Measurements from ENCODE around the gene HSD17B14. TPM values are rescaled to one million over a fixed set of nuclear protein-coding genes. Genes with fewer than 3 reads are reported as not detected.
"Not testable (repeated sequence)": the region's sequence is repeated elsewhere in the genome, so short reads cannot be mapped to it uniquely, and the experiment has no call there.

HSD17B14 gene
- total RNA-seq, 1 donor from 2014 or later: 0.60 TPM

- DNase-seq (ENCODE audit: low read depth in 2 of 2): no peak
Observed at GRCh38 chr19:48867746-48868113, 31.4 kb upstream of the HSD17B14 start.

- no peak for DNase-seq (ENCODE audit: low read depth in 2 of 2)
Observed at GRCh38 chr19:48867123-48867745, 30.9 kb upstream of the HSD17B14 start.

- DNase-seq (ENCODE audit: low read depth in 2 of 2): no peak
Observed at GRCh38 chr19:48866692-48867091, 30.4 kb upstream of the HSD17B14 start.

- DNase-seq (ENCODE audit: low read depth in 2 of 2): no peak
Observed at GRCh38 chr19:48862827-48863226, 26.5 kb upstream of the HSD17B14 start.

- DNase-seq (ENCODE audit: low read depth in 2 of 2): no peak
Observed at GRCh38 chr19:48861313-48861712, 25.0 kb upstream of the HSD17B14 start.

GRCh38 chr19:48859711-48860572 is 23.7 kb upstream of the HSD17B14 start:
- no peak for DNase-seq (ENCODE audit: low read depth in 2 of 2)

GRCh38 chr19:48858984-48859710 is 22.9 kb upstream of the HSD17B14 start:
- DNase-seq (ENCODE audit: low read depth in 2 of 2): no peak

GRCh38 chr19:48856921-48857320 is 20.6 kb upstream of the HSD17B14 start:
- DNase-seq (ENCODE audit: low read depth in 2 of 2): no peak

- no peak for DNase-seq (ENCODE audit: low read depth in 2 of 2)
Observed at GRCh38 chr19:48854103-48854502, 17.8 kb upstream of the HSD17B14 start.

- DNase-seq (ENCODE audit: low read depth in 2 of 2): no peak
Observed at GRCh38 chr19:48853483-48853882, 17.2 kb upstream of the HSD17B14 start.

GRCh38 chr19:48852292-48852691 is 16.0 kb upstream of the HSD17B14 start:
- DNase-seq (ENCODE audit: low read depth in 2 of 2): no peak

GRCh38 chr19:48846659-48847058 is 10.4 kb upstream of the HSD17B14 start:
- not testable (repeated sequence) for DNase-seq (ENCODE audit: low read depth in 2 of 2)

GRCh38 chr19:48845384-48845783 is 9.1 kb upstream of the HSD17B14 start:
- DNase-seq (ENCODE audit: low read depth in 2 of 2): no peak

- DNase-seq (ENCODE audit: low read depth in 2 of 2): peak; percentile 46 to 62
Observed at GRCh38 chr19:48844472-48844871, 8.2 kb upstream of the HSD17B14 start.

- DNase-seq (ENCODE audit: low read depth in 2 of 2): peak; percentile 51 to 73
Observed at GRCh38 chr19:48842789-48843162, 6.5 kb upstream of the HSD17B14 start.

- no peak for DNase-seq (ENCODE audit: low read depth in 2 of 2)
Observed at GRCh38 chr19:48841571-48841970, 5.3 kb upstream of the HSD17B14 start.

- no peak for DNase-seq (ENCODE audit: low read depth in 2 of 2)
Observed at GRCh38 chr19:48841047-48841446, 4.8 kb upstream of the HSD17B14 start.

GRCh38 chr19:48837687-48838086 is 1.4 kb upstream of the HSD17B14 start:
- no peak for DNase-seq (ENCODE audit: low read depth in 2 of 2)

- peak in 1 of 2 donors; percentile 76 for DNase-seq (ENCODE audit: low read depth in 2 of 2)
Observed at GRCh38 chr19:48837051-48837524, 797 bp upstream of the HSD17B14 start.

GRCh38 chr19:48835734-48836088 is 580 bp downstream of the HSD17B14 start:
- DNase-seq (ENCODE audit: low read depth in 2 of 2): peak; percentile 83 to 90

- DNase-seq (ENCODE audit: low read depth in 2 of 2): no peak
Observed at GRCh38 chr19:48833977-48834376, 2.3 kb downstream of the HSD17B14 start.

GRCh38 chr19:48833049-48833448 is 3.2 kb downstream of the HSD17B14 start:
- no peak for DNase-seq (ENCODE audit: low read depth in 2 of 2)
